ENCODE results near the gene DPEP1.
"Not testable (repeated sequence)": the region's sequence is repeated elsewhere in the genome, so short reads cannot be mapped to it uniquely, and the experiment has no call there.

Gene DPEP1

DNA sequence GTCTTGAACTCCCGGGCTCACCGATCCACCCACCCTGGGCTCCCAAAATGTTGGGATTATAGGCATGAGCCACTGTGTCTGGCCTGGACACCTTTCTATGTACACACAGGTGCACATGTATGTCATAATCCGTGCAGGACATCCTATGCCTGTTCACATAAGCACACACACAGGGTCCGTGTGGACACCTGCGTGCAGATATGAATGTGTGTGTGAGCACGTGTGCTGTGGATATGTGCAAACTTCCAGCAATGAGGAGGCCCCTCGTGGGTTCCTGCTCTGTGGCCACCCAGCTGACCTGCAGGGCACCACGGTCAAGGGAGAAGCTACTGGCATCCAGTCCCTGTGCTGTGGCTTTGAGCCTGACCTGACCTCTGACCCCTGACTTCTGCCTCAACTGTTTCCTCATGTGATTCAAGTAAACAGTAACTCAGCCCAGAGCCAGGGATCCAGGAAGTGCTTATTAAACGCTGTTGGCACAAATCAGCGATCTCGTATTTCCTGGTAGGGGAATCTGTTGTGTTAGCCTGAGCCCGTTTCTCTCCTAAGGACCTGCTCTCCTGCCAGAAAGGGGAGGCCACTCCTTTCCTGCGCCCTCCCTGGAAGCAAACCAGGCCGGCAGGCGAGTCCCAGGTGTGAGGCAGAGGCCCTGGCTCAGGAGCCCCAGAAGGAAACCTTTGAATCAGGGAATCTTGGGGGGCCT lies 31.4 kb upstream of the DPEP1 start:
- H3K9me3 ChIP-seq (ENCODE audit: control insufficient read depth in 2 of 2, low read length in 2 of 2), result no peaks in the 10 kb centered on the region
- no peaks in the 10 kb centered on the region for H3K36me3 ChIP-seq (ENCODE audit: control insufficient read depth in 2 of 2, insufficient read depth in 2 of 2, low read length in 2 of 2)
- H3K9ac ChIP-seq (ENCODE audit: low read length in 2 of 2), result no peak overlapping the region
- no peak overlapping the region for H3K27ac ChIP-seq (ENCODE audit: low read length)
- H3K4me3 ChIP-seq (ENCODE audit: low read length in 2 of 2), result no peak overlapping the region
- no peaks in the 10 kb centered on the region for H3K4me1 ChIP-seq (ENCODE audit: control insufficient read depth, insufficient read depth, low read length)
- H3K27me3 ChIP-seq (ENCODE audit: control insufficient read depth in 1 of 2, insufficient read depth in 2 of 2, low read length in 2 of 2), result peaks cover 4 to 5% of the 10 kb centered on the region in 2 donors

DNA sequence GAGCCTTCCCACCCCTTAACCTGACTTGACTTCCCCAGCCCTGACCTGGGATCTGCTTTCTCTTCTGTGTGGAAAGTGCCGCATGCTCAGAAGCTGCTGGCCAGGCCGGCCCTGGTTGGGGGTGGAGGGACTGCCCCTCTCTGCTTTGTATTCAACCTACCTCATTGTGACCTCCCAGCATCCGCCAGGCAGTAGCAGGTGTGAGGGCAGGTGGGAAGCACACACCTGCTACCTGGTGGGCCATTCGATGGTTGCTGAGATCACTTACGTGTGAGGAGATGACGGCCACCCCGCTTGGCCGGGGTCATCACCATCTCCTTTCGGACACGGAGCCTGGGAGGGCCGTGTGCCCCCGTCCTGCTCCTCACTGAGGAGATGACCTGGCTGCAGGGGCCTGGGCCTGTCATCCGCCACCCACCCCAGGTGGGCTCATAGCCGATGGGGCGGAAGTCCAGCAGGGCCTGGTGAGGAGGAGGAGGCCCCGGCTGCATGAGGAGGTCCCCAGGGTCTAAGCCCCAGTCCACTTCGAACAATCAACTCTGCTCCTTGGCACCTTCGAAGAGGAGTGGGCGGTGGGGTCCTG lies 30.7 kb upstream of the DPEP1 start:
- Histone ChIP-seq H3K4me1 (ENCODE audit: control insufficient read depth, insufficient read depth, low read length) (no peaks in the 10 kb centered on the region), H3K27me3 (ENCODE audit: control insufficient read depth in 1 of 2, insufficient read depth in 2 of 2, low read length in 2 of 2) (no peaks in the 10 kb centered on the region), H3K9ac (ENCODE audit: low read length in 2 of 2) (no peak overlapping the region), H3K36me3 (ENCODE audit: control insufficient read depth in 2 of 2, insufficient read depth in 2 of 2, low read length in 2 of 2) (no peaks in the 10 kb centered on the region), H3K9me3 (ENCODE audit: control insufficient read depth in 2 of 2, low read length in 2 of 2) (no peaks in the 10 kb centered on the region), H3K27ac (ENCODE audit: low read length) (no peak overlapping the region), H3K4me3 (ENCODE audit: low read length in 2 of 2) (no peak overlapping the region)

DNA sequence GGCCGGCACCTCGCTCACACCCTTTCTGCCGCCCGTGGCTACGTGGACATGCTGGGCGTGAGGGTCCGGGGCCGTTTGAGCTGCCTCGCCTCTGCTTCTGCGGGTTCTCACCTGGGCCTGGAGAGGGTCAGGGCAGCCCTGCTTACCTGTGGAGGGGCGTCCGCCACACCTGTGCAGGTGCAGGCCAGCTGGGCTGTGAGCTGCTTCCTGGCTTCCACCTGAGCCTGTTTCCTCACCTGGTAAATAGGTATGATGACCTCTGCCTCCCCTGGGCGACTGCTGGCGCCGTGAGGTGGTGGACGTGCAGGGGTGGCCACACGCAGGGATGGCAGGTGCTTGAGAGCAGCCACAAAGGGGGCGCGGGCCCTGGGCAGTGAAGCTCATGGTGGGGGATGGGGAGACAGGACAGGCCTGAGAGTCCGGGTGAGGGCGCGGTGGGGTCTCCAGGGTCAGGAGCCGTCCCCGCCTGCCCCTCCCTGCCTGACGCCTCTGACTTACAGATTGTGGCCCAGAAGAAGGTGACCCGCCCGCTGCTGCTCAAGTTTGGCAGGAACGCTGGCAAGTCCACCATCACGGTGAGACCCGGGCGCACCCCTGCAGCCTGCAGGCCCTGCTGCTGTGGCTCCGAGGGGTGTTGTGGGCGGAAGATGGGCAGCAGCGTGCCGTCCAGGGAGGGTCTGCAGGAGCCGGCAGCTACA lies 30.1 kb upstream of the DPEP1 start:
- Histone ChIP-seq H3K9me3 (ENCODE audit: control insufficient read depth in 2 of 2, low read length in 2 of 2) (no peaks in the 10 kb centered on the region), H3K4me1 (ENCODE audit: control insufficient read depth, insufficient read depth, low read length) (no peaks in the 10 kb centered on the region), H3K27me3 (ENCODE audit: control insufficient read depth in 1 of 2, insufficient read depth in 2 of 2, low read length in 2 of 2) (no peaks in the 10 kb centered on the region), H3K27ac (ENCODE audit: low read length) (no peak overlapping the region), H3K9ac (ENCODE audit: low read length in 2 of 2) (no peak overlapping the region), H3K36me3 (ENCODE audit: control insufficient read depth in 2 of 2, insufficient read depth in 2 of 2, low read length in 2 of 2) (no peaks in the 10 kb centered on the region), H3K4me3 (ENCODE audit: low read length in 2 of 2) (no peak overlapping the region)

DNA sequence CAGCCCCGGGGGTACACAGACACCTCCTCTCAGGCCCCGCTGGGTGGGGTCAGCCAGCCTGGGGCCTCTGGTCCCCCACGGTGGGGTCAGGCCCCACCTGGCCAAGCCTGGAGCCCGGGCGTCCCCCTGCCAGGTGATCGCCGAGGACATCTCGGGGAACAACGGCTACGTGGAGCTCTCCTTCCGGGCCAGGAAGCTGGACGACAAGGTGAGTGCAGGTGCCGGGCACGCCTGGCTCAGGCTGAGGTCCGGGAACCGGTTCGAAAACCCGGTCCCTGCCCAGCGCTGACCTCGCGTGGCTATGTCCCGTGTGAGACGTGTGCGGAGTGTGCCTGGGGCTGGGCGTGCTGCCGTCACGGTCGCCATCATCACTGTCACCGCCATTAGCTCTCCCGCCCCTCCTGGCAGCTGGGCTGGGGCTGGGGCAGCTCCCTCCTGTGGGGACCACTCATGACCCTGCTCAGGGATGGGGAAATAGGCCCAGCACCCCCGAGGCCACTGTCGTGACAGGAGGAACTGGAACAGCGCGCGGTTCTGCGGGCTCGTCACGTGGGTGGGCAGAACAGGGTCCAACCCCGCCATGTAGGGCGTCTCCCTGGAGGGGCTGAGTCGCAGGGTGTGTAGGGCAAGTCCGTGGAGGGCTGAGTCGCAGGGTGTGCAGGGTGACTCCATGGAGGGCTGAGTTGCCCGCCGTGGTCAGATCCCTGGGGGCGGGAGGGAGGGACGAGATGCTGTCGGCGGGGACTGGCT lies 29.4 kb upstream of the DPEP1 start:
- no peaks in the 10 kb centered on the region for H3K4me1 ChIP-seq (ENCODE audit: control insufficient read depth, insufficient read depth, low read length)
- no peak overlapping the region for H3K9ac ChIP-seq (ENCODE audit: low read length in 2 of 2)
- no peaks in the 10 kb centered on the region for H3K27me3 ChIP-seq (ENCODE audit: control insufficient read depth in 1 of 2, insufficient read depth in 2 of 2, low read length in 2 of 2)
- no peaks in the 10 kb centered on the region for H3K36me3 ChIP-seq (ENCODE audit: control insufficient read depth in 2 of 2, insufficient read depth in 2 of 2, low read length in 2 of 2)
- H3K4me3 ChIP-seq (ENCODE audit: low read length in 2 of 2), result no peak overlapping the region
- no peaks in the 10 kb centered on the region for H3K9me3 ChIP-seq (ENCODE audit: control insufficient read depth in 2 of 2, low read length in 2 of 2)
- no peak overlapping the region for H3K27ac ChIP-seq (ENCODE audit: low read length)

DNA sequence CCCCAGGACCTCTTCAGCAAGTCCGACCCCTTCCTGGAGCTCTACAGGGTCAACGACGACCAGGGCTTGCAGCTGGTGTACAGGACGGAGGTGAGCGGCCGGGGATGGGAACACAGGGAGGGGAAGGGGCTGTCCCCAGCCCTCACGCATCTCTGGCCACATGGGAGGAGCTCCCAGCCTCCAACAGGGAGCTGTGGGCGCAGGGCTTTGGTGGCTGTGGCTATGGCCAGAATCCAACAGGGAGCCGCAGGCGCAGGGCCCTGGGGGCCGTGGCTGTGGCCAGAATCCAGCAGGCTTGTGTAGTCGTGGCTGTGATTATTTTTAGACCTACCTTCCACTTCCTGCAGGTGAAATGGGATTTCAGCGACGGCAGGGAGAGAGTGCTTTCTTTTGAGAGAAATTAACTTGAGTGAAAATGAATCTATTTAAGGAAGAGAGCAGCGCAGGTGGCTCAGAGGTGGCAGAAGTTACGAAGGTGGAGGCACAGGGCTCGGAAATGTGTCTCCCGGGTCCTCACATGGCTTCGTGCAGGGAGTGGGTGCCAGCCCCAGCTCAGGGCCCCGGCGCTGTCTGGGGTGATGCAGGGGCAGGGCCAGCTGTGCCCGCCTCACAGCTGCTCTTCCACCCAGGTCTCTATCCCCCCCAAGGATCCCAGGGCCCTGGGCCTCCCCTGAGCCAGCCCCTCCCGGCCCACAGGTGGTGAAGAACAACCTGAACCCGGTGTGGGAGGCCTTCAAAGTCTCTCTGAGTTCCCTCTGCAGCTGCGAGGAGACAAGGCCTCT lies 28.5 kb upstream of the DPEP1 start:
- Histone ChIP-seq H3K36me3 (ENCODE audit: control insufficient read depth in 2 of 2, insufficient read depth in 2 of 2, low read length in 2 of 2) (no peaks in the 10 kb centered on the region), H3K4me1 (ENCODE audit: control insufficient read depth, insufficient read depth, low read length) (no peaks in the 10 kb centered on the region), H3K27me3 (ENCODE audit: control insufficient read depth in 1 of 2, insufficient read depth in 2 of 2, low read length in 2 of 2) (no peaks in the 10 kb centered on the region), H3K9ac (ENCODE audit: low read length in 2 of 2) (no peak overlapping the region), H3K9me3 (ENCODE audit: control insufficient read depth in 2 of 2, low read length in 2 of 2) (no peaks in the 10 kb centered on the region), H3K27ac (ENCODE audit: low read length) (no peak overlapping the region), H3K4me3 (ENCODE audit: low read length in 2 of 2) (no peak overlapping the region)

DNA sequence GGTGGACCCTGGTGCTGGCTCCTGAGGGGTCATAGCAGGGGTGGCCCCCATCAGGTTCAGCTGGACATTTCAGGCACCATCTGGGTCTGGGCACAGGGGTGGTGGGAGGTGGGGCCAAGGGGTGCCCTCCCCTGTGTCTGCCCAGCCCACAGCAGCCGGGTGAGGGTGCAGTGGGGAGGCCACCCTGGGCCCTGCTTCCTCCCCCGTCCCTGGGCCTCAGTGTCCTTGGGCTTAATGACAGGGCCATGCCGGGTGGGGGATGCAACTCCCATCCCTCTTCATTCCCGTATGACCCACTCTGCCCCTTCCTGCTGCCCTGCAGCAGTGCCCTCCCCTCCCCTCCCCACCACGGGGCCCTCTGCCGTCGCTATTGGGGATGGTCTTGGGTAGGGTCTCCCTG lies 27.2 kb upstream of the DPEP1 start:
- Histone ChIP-seq H3K27ac (ENCODE audit: low read length) (no peak overlapping the region), H3K4me3 (ENCODE audit: low read length in 2 of 2) (no peak overlapping the region), H3K36me3 (ENCODE audit: control insufficient read depth in 2 of 2, insufficient read depth in 2 of 2, low read length in 2 of 2) (no peaks in the 10 kb centered on the region), H3K9me3 (ENCODE audit: control insufficient read depth in 2 of 2, low read length in 2 of 2) (no peaks in the 10 kb centered on the region), H3K4me1 (ENCODE audit: control insufficient read depth, insufficient read depth, low read length) (no peaks in the 10 kb centered on the region), H3K9ac (ENCODE audit: low read length in 2 of 2) (no peak overlapping the region), H3K27me3 (ENCODE audit: control insufficient read depth in 1 of 2, insufficient read depth in 2 of 2, low read length in 2 of 2) (no peaks in the 10 kb centered on the region)

DNA sequence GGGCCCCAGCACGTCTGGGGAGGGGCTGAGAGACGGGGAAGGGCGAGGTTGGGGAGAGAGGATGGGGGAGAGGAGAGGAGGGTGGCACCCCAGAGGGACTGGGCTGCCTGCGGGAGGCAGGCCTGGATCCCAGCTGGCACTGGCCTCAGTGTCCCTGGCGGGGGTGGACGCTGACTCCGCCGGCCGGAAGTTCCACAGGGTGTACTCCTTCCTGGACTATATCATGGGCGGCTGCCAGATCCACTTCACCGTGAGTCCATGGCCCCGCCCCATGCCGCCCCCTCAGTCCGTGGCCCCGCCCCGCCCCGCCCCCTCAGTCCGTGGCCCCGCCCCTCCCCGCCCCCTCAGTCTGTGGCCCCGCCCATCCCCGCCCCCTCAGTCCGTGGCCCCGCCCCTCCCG lies 26.6 kb upstream of the DPEP1 start:
- Histone ChIP-seq H3K27me3 (ENCODE audit: control insufficient read depth in 1 of 2, insufficient read depth in 2 of 2, low read length in 2 of 2) (no peaks in the 10 kb centered on the region), H3K4me3 (ENCODE audit: low read length in 2 of 2) (no peak overlapping the region), H3K9ac (ENCODE audit: low read length in 2 of 2) (no peak overlapping the region), H3K4me1 (ENCODE audit: control insufficient read depth, insufficient read depth, low read length) (no peaks in the 10 kb centered on the region), H3K9me3 (ENCODE audit: control insufficient read depth in 2 of 2, low read length in 2 of 2) (no peaks in the 10 kb centered on the region), H3K27ac (ENCODE audit: low read length) (no peak overlapping the region), H3K36me3 (ENCODE audit: control insufficient read depth in 2 of 2, insufficient read depth in 2 of 2, low read length in 2 of 2) (no peaks in the 10 kb centered on the region)

DNA sequence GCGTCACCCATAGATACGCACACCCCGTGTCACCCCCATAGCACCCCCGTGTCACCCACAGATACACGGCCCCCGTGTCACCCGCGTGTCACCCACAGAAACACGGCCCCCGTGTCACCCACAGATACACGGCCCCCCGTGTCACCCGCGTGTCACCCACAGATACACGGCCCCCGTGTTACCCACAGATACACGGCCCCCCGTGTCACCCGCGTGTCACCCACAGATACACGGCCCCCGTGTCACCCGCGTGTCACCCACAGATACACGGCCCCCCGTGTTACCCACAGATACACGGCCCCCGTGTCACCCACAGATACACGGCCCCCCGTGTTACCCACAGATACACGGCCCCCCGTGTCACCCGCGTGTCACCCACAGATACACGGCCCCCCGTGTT lies 25.8 kb upstream of the DPEP1 start:
- H3K4me1 ChIP-seq (ENCODE audit: control insufficient read depth, insufficient read depth, low read length); H3K4me3 ChIP-seq (ENCODE audit: low read length in 2 of 2); H3K9me3 ChIP-seq (ENCODE audit: control insufficient read depth in 2 of 2, low read length in 2 of 2); H3K36me3 ChIP-seq (ENCODE audit: control insufficient read depth in 2 of 2, insufficient read depth in 2 of 2, low read length in 2 of 2); H3K9ac ChIP-seq (ENCODE audit: low read length in 2 of 2); H3K27ac ChIP-seq (ENCODE audit: low read length); H3K27me3 ChIP-seq (ENCODE audit: control insufficient read depth in 1 of 2, insufficient read depth in 2 of 2, low read length in 2 of 2): not testable (repeated sequence)

DNA sequence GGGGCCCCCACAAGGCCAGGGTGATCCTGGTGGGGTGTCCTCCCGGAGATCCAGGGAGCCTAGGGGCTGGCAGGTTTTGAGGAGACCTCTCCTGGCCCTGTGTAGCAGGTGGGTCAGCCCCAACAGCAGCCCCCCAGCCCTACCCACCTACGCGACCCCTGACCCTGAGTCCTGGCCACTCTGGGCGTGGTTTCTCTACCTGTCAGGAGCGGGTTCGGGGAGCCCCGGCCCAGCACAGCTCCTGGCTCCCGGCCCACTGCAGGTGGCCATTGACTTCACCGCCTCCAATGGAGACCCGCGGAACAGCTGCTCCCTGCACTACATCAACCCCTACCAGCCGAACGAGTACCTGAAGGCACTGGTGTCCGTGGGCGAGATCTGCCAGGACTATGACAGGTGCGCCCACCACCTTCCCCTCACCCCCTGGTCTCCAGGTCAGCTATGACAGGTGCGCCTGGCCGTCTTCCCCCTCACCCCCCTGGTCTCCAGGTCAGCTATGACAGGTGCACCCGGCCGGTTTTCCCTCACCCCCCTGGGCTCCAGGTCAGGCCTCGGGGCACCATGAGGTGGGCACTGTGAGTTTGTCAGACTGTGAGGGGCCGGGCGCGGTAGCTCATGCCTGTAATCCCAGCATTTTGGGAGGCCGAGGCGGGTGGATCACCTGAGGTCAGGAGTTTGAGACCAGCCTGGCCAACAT lies 24.9 kb upstream of the DPEP1 start:
- H3K9me3 ChIP-seq (ENCODE audit: control insufficient read depth in 2 of 2, low read length in 2 of 2), result no peaks in the 10 kb centered on the region
- H3K27ac ChIP-seq (ENCODE audit: low read length), result no peak overlapping the region
- H3K36me3 ChIP-seq (ENCODE audit: control insufficient read depth in 2 of 2, insufficient read depth in 2 of 2, low read length in 2 of 2), result no peaks in the 10 kb centered on the region
- no peaks in the 10 kb centered on the region for H3K27me3 ChIP-seq (ENCODE audit: control insufficient read depth in 1 of 2, insufficient read depth in 2 of 2, low read length in 2 of 2)
- H3K4me1 ChIP-seq (ENCODE audit: control insufficient read depth, insufficient read depth, low read length), result no peaks in the 10 kb centered on the region
- H3K9ac ChIP-seq (ENCODE audit: low read length in 2 of 2), result no peak overlapping the region
- H3K4me3 ChIP-seq (ENCODE audit: low read length in 2 of 2), result no peak overlapping the region

Data from stomach smooth muscle (tissue), 2 donors.